Transverse colon (tissue), 4 donors: ENCODE measurements around the gene ITGA4.

Source experiments
- CTCF ChIP-seq, 5 experiments: fragments of 200-600 bp in 3 of 5; fragments of 450-650 bp in 2 of 5; sonication (generic) in 3 of 5; IDR thresholded peaks; 1 replicate in 2 of 5; 2 replicates in 3 of 5; pipeline ENCODE4 v1.5.1; 2016 to 2017; ENCODE audit warnings: antibody characterized with exemption in 5 of 5, inconsistent platforms in 3 of 5, mild to moderate bottlenecking in 2 of 5, moderate library complexity in 1 of 5
- POLR2AphosphoS5 ChIP-seq, 3 donors: sonication (generic); formaldehyde crosslinking; IDR thresholded peaks; one replicate each; pipeline ENCODE4 v1.6.1; 2016; ENCODE audit warnings: antibody characterized with exemption in 3 of 3

- no peak for TF ChIP-seq POLR2AphosphoS5 (IDR thresholded peaks at IDR 0.05)
- TF ChIP-seq CTCF (IDR thresholded peaks at IDR 0.05) = no peak
Measured at GRCh38 chr2:181463588-181463987, 6.4 kb downstream of the ITGA4 start.
